PC-3 (cell line): ENCODE results near the gene PAQR4. TPM values are rescaled to one million over a fixed set of nuclear protein-coding genes. Genes with fewer than 3 reads are reported as not detected.

Source experiments
- ATAC-seq: fragments of 200-7000 bp; cut with Tn5 transposase; 2 replicates; pipeline ENCODE4 v1.9.1; 2020; ENCODE audit warnings: mild to moderate bottlenecking, moderate library complexity
- BruUV-seq: library from RNA; stranded (reverse); fragments of 400-500 nt; replicated peaks from 2 replicates; lab custom pipeline; 2021; lab: Mats Ljungman, UMichigan
- CTCF ChIA-PET: fragments of 300-600 bp; sonication (Branson Sonifier 250); formaldehyde crosslinking; loops from one replicate; lab custom pipeline; 2022; ENCODE audit warnings: antibody characterized with exemption; lab: Charles Lee
- POLR2A ChIA-PET: fragments of 300-600 bp; sonication (Branson Sonifier 250); formaldehyde crosslinking; loops from one replicate; lab custom pipeline; 2022; ENCODE audit warnings: antibody characterized with exemption; ENCODE audit not compliant: unreplicated experiment; lab: Charles Lee
- DNase-seq: peaks from one replicate; pipeline ENCODE4 v3.0.0-alpha.2; 2015
- H2AFZ ChIP-seq: fragments of 300-600 bp; sonication (generic); 2 replicates; pipeline ENCODE4 v1.6.0; 2016; ENCODE audit warnings: antibody characterized with exemption, low read length
- H3F3A ChIP-seq: fragments of 300-600 bp; sonication (generic); one replicate; pipeline ENCODE4 v1.6.0; 2017; ENCODE audit warnings: antibody characterized with exemption, low read length, control low read depth, mild to moderate bottlenecking; ENCODE audit not compliant: unreplicated experiment
- H3K27ac ChIP-seq: fragments of 300-600 bp; sonication (generic); 2 replicates; pipeline ENCODE4 v1.5.1; 2016; ENCODE audit warnings: mild to moderate bottlenecking, low read length
- H3K27me3 ChIP-seq: fragments of 300-600 bp; sonication (generic); 2 replicates; pipeline ENCODE4 v1.6.1; 2016; ENCODE audit warnings: low read length, mixed read lengths
- H3K36me3 ChIP-seq: fragments of 300-600 bp; sonication (generic); 2 replicates; pipeline ENCODE4 v1.6.1; 2016; ENCODE audit warnings: low read depth, mixed run types, low read length, mixed read lengths
- H3K4me1 ChIP-seq: fragments of 300-600 bp; sonication (generic); 2 replicates; pipeline ENCODE4 v1.5.1; 2016; ENCODE audit warnings: low read length; ENCODE audit not compliant: insufficient read depth
- H3K4me2 ChIP-seq: fragments of 300-600 bp; sonication (generic); 2 replicates; pipeline ENCODE4 v1.6.0; 2016; ENCODE audit warnings: low read length
- H3K4me3 ChIP-seq: fragments of 300-600 bp; sonication (generic); 2 replicates; pipeline ENCODE4 v1.5.1; 2016; ENCODE audit warnings: mild to moderate bottlenecking, low read length, mixed read lengths
- H3K79me2 ChIP-seq: fragments of 300-600 bp; sonication (generic); 2 replicates; pipeline ENCODE4 v1.6.1; 2017; ENCODE audit warnings: low read length, mixed read lengths
- H3K9ac ChIP-seq: fragments of 300-600 bp; sonication (generic); 2 replicates; pipeline ENCODE4 v1.6.0; 2016; ENCODE audit warnings: mild to moderate bottlenecking, low read length
- H3K9me2 ChIP-seq: fragments of 300-600 bp; sonication (generic); replicated peaks from 2 replicates; pipeline ENCODE4 v1.6.1; 2016; ENCODE audit warnings: mixed run types, low read length, mixed read lengths
- H3K9me3 ChIP-seq: fragments of 300-600 bp; sonication (generic); 2 replicates; pipeline ENCODE4 v1.6.1; 2016; ENCODE audit warnings: low read length, mixed read lengths
- H4K20me1 ChIP-seq: fragments of 300-600 bp; sonication (generic); 2 replicates; pipeline ENCODE4 v1.6.1; 2016; ENCODE audit warnings: low read length, mixed read lengths
- CTCF ChIP-seq: fragments of 300-600 bp; sonication (generic); conservative IDR thresholded peaks from 2 replicates; pipeline ENCODE4 v1.5.1; 2017; ENCODE audit warnings: antibody characterized with exemption, low read depth, mild to moderate bottlenecking, low read length
- EZH2 ChIP-seq: fragments of 300-600 bp; sonication (generic); IDR thresholded peaks from one replicate; pipeline ENCODE4 v1.6.1; 2017; ENCODE audit warnings: antibody characterized with exemption, mild to moderate bottlenecking, low read length; ENCODE audit not compliant: unreplicated experiment
- EZH2phosphoT487 ChIP-seq: fragments of 300-600 bp; sonication (generic); IDR thresholded peaks from 2 replicates; pipeline ENCODE4 v1.6.1; 2018; ENCODE audit warnings: mild to moderate bottlenecking, antibody characterized with exemption, low read length, borderline replicate concordance
- intact Hi-C: fragments of 100-400 bp; cut with micrococcal nuclease; formaldehyde crosslinking; loops from 2 replicates; pipeline ENCODE4 v1.9.0; 2023
- total RNA-seq: library from RNA; depleted of rRNA; stranded (reverse); fragments of >200 nt; gene quantifications from 2 replicates; pipeline ENCODE4 v1.2.3, GENCODE V29; 2014

Gene PAQR4
- total RNA-seq, 1 experiment from 2014 or later: 37.9 TPM

- BruUV-seq: no TSS peak
- H3K27ac ChIP-seq: no peak overlapping the region
Observed at GRCh38 chr16:2968368-2968737, 795 bp upstream of the PAQR4 start.

GRCh38 chr16:2969545-2970521 lies 685 bp downstream of the PAQR4 start:
- Histone ChIP-seq H3K9me2 (no peaks in the 10 kb centered on the region), H3K4me3 (peak overlapping the region; percentile 85), H3K4me1 (peaks cover 16% of the 10 kb centered on the region; the same call in 1 of the 2 replicates), H3K79me2 (peaks cover 10% of the 10 kb centered on the region; the same call in 1 of the 2 replicates), H3K27me3 (no peaks in the 10 kb centered on the region), H3K36me3 (no peaks in the 10 kb centered on the region), H3K9ac (peak overlapping the region; percentile 87), H3F3A (no peaks in the 10 kb centered on the region), H3K27ac (peak overlapping the region; percentile 43), H3K4me2 (peak overlapping the region; percentile 94), H4K20me1 (peaks cover 12% of the 10 kb centered on the region), H3K9me3 (no peaks in the 10 kb centered on the region), H2AFZ (peak overlapping the region; percentile 48; the same call in 1 of the 2 replicates)
- ChIA-PET POLR2A (no interaction called here), CTCF (interaction anchor here (0.6 kb wide), 1 partner anchor 58 kb away, joined by 3 read pairs; no protein-coding TSS in a partner anchor)
- no TSS peak for BruUV-seq
- DNase-seq: peak; percentile 66
- TF ChIP-seq EZH2phosphoT487: no peak
- peak; percentile 52 for TF ChIP-seq CTCF
- peak; percentile 43 for ATAC-seq
- intact Hi-C loops: loop anchor here (10.0 kb wide), 1 partner anchor 65 kb away; no protein-coding TSS in a partner anchor

More at GRCh38 chr16:2968368-2968737, 795 bp upstream of the PAQR4 start:
- DNase-seq (no peak), ATAC-seq (no peak)
- no peak for TF ChIP-seq CTCF
- no peak for TF ChIP-seq EZH2
- TF ChIP-seq EZH2phosphoT487: no peak
- CTCF ChIA-PET: no interaction called here
- POLR2A ChIA-PET: no interaction called here
- Histone ChIP-seq H3K9ac (no peak overlapping the region), H3K36me3 (no peaks in the 10 kb centered on the region), H3K27me3 (no peaks in the 10 kb centered on the region), H3K4me1 (peaks cover 22% of the 10 kb centered on the region; the same call in 1 of the 2 replicates), H3F3A (no peaks in the 10 kb centered on the region), H3K79me2 (peaks cover 10% of the 10 kb centered on the region; the same call in 1 of the 2 replicates), H3K9me3 (no peaks in the 10 kb centered on the region), H3K4me2 (peak overlapping the region; percentile 90), H3K4me3 (peak overlapping the region; percentile 85), H3K9me2 (no peaks in the 10 kb centered on the region), H2AFZ (0 out of 2 replicates have a peak overlapping the region, but pooled peaks have one; percentile 50), H4K20me1 (peaks cover 12% of the 10 kb centered on the region)
- intact Hi-C loops: loop anchor here (10.0 kb wide), 1 partner anchor 64 kb away; no protein-coding TSS in a partner anchor
